ENCODE measurements around the gene AIFM3.

Gene AIFM3

DNA sequence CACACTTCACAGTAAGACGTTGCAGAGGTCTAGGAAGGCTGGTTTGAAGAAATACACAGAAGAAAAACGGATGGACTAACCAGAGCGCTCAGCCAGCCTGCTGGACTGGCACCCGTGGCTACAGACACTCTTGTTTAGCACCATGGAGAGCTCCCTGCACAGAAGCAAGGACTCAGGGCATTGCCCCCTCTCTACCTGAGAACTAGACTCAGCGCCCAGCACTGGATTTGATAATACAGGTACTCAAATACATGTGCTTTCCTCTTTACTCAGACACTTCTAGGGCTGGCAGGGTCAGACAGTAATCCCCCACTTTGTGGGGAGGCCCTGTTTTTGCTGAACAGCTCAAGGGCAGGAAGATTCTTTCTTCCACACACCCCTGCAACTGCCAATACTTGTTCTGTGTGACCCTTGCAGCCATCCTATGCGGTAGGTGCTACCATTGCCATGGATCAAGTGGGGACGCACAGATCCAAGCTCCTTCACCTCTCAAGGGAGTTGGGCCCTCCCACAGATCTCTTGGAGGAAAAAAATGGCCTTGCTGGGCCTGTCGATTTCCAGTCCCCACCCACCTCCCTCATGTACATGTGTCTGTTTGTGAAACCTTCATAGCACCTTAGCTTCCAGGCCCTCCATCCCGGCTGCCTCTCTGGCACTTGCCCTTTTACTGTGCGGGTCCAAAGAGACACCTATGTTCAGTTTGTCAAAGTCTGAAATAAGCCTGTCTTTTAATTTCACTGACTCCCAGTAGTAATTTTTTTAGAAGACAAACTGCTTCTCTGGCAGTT lies 42.8 kb downstream of the AIFM3 start:
- Histone ChIP-seq H3K27ac (ENCODE audit: low read length) (no peak overlapping the region), H3K9me3 (replicated peaks; ENCODE audit: insufficient read depth, low read length) (no peaks in the 10 kb centered on the region), H3K36me3 (replicated peaks; ENCODE audit: insufficient read depth, low read length) (no peaks in the 10 kb centered on the region), H4K20me1 (ENCODE audit: insufficient read depth, low read length) (no peaks in the 10 kb centered on the region), H3K4me1 (ENCODE audit: low read length) (no peaks in the 10 kb centered on the region; the same call in 1 of the 2 replicates), H3K27me3 (replicated peaks; ENCODE audit: insufficient read depth, low read length) (peaks cover 47% of the 10 kb centered on the region), H3K9me2 (replicated peaks; ENCODE audit: insufficient read depth, low read length) (no peaks in the 10 kb centered on the region), H3K4me2 (ENCODE audit: low read depth, low read length) (no peak overlapping the region), H2AFZ (ENCODE audit: low read length) (no peak overlapping the region), H3F3A (ENCODE audit: insufficient read depth, low read length) (no peaks in the 10 kb centered on the region), H3K79me2 (ENCODE audit: low read length) (no peaks in the 10 kb centered on the region), H3K4me3 (ENCODE audit: low read length) (no peak overlapping the region), H3K9ac (ENCODE audit: low read length) (no peak overlapping the region)
- TF ChIP-seq, protein P1, sequence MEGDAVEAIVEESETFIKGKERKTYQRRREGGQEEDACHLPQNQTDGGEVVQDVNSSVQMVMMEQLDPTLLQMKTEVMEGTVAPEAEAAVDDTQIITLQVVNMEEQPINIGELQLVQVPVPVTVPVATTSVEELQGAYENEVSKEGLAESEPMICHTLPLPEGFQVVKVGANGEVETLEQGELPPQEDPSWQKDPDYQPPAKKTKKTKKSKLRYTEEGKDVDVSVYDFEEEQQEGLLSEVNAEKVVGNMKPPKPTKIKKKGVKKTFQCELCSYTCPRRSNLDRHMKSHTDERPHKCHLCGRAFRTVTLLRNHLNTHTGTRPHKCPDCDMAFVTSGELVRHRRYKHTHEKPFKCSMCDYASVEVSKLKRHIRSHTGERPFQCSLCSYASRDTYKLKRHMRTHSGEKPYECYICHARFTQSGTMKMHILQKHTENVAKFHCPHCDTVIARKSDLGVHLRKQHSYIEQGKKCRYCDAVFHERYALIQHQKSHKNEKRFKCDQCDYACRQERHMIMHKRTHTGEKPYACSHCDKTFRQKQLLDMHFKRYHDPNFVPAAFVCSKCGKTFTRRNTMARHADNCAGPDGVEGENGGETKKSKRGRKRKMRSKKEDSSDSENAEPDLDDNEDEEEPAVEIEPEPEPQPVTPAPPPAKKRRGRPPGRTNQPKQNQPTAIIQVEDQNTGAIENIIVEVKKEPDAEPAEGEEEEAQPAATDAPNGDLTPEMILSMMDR (IDR thresholded peaks at IDR 0.05; ENCODE audit: low read length): no peak
- TF ChIP-seq EZH2phosphoT487 (IDR thresholded peaks at IDR 0.05; ENCODE audit: low read length): no peak
- TF ChIP-seq EZH2 (optimal IDR thresholded peaks at IDR 0.05; ENCODE audit: low read depth, low read length): no peak
- DNase-seq: peak; percentile 66

DNA sequence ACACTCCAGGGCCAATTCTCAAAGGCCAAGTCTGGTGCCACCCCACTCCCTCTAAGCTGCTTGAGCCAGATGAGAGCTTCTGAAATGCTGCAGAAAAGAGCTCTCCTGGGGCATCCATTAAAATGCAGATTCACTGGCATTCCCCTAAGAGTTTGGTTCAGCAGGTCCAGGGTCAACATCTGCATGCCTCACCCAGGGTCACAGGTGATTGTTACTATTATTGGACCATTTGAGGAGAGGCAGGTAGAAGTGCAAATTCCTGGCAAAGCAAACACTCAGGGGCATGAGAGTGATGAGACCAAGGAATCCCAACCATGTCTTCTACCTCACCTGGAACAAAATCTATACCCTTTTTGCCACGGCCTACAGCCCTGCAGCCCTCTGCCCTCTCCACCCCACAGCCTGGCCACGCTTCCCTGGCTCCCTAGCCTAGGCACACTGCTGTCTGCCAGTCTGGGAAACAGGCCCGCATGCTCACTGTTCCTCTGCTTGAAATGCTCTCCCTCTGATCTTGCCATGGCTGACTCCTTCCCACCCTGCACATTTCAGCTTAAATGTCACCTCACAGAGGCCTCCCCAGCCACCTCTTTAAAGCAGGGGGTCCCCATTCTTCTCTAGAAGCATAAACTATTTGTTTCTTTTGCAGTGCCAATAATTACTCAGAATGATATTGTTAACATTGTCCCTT lies 43.5 kb downstream of the AIFM3 start:
- no peak overlapping the region for H2AFZ ChIP-seq (ENCODE audit: low read length)
- no peaks in the 10 kb centered on the region for H3K9me2 ChIP-seq (replicated peaks; ENCODE audit: insufficient read depth, low read length)
- H3K9me3 ChIP-seq (replicated peaks; ENCODE audit: insufficient read depth, low read length): no peaks in the 10 kb centered on the region
- no peak overlapping the region for H3K4me2 ChIP-seq (ENCODE audit: low read depth, low read length)
- peaks cover 51% of the 10 kb centered on the region for H3K27me3 ChIP-seq (replicated peaks; ENCODE audit: insufficient read depth, low read length)
- DNase-seq: no peak
- no peak overlapping the region for H3K27ac ChIP-seq (ENCODE audit: low read length)
- H3K9ac ChIP-seq (ENCODE audit: low read length): no peak overlapping the region
- H4K20me1 ChIP-seq (ENCODE audit: insufficient read depth, low read length): no peaks in the 10 kb centered on the region
- no peaks in the 10 kb centered on the region for H3F3A ChIP-seq (ENCODE audit: insufficient read depth, low read length)
- no peaks in the 10 kb centered on the region for H3K36me3 ChIP-seq (replicated peaks; ENCODE audit: insufficient read depth, low read length)
- no peak for TF ChIP-seq EZH2 (optimal IDR thresholded peaks at IDR 0.05; ENCODE audit: low read depth, low read length)
- TF ChIP-seq, protein P1 (IDR thresholded peaks at IDR 0.05; ENCODE audit: low read length): no peak
- no peak for TF ChIP-seq EZH2phosphoT487 (IDR thresholded peaks at IDR 0.05; ENCODE audit: low read length)
- no peaks in the 10 kb centered on the region; the same call in 1 of the 2 replicates for H3K4me1 ChIP-seq (ENCODE audit: low read length)
- H3K79me2 ChIP-seq (ENCODE audit: low read length): no peaks in the 10 kb centered on the region
- no peak overlapping the region for H3K4me3 ChIP-seq (ENCODE audit: low read length)

DNA sequence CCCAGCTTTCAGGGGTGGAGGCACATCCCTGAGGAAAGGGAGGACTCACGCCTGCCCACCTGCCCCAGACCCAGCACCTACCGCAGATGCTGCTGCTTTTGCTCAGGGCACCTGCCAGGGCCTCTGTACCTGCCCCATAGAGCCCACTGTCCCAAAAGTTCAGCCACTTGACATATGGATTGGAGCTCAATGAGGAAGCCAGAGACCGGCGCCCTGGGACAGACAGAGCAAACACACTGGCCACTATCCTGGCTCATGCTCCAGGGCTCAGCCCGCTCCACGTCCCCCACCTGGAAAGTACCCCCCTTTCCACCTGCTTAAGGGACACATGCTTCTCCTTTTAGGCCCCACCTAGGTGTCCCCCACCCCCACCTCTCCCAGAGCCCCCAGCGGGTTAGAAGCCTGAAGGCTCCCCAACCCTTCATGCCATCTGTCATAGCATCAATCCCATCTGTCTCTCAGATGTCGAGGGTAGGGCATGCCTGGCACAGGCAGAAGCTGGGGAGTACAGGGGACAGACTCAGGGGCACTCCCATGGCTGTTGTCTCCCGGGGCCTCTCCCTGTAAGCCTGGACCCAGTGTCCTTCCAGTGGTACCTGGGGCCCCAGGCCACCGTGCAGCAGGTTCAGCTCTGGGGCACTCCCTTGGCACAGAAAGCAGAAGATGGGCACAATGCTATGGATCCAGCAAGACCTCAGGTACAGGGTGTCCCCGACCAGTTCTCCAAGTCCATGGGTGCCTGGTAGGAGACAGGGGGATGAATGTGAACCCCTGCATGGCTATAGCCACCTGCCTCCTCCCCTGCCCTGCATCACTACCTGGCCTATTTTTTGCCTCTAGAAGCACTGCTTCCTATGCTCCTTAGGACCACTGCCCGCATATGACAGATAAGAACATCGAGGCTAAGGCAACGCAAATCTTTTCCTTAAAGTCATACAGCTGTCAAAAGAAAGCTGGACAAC lies 45.7 kb downstream of the AIFM3 start:
- H3K27ac ChIP-seq (ENCODE audit: low read length): no peak overlapping the region
- no peaks in the 10 kb centered on the region for H3K9me2 ChIP-seq (replicated peaks; ENCODE audit: insufficient read depth, low read length)
- H3F3A ChIP-seq (ENCODE audit: insufficient read depth, low read length): no peaks in the 10 kb centered on the region
- no peak for DNase-seq
- H2AFZ ChIP-seq (ENCODE audit: low read length): no peak overlapping the region
- no peaks in the 10 kb centered on the region for H3K79me2 ChIP-seq (ENCODE audit: low read length)
- H3K4me1 ChIP-seq (ENCODE audit: low read length): no peaks in the 10 kb centered on the region; the same call in 1 of the 2 replicates
- TF ChIP-seq, protein P1 (IDR thresholded peaks at IDR 0.05; ENCODE audit: low read length): no peak
- no peak for TF ChIP-seq EZH2 (optimal IDR thresholded peaks at IDR 0.05; ENCODE audit: low read depth, low read length)
- no peak for TF ChIP-seq EZH2phosphoT487 (IDR thresholded peaks at IDR 0.05; ENCODE audit: low read length)
- H3K4me3 ChIP-seq (ENCODE audit: low read length): no peak overlapping the region
- H3K9me3 ChIP-seq (replicated peaks; ENCODE audit: insufficient read depth, low read length): no peaks in the 10 kb centered on the region
- H3K36me3 ChIP-seq (replicated peaks; ENCODE audit: insufficient read depth, low read length): no peaks in the 10 kb centered on the region
- H3K9ac ChIP-seq (ENCODE audit: low read length): no peak overlapping the region
- no peak overlapping the region for H3K4me2 ChIP-seq (ENCODE audit: low read depth, low read length)
- peaks cover 51% of the 10 kb centered on the region for H3K27me3 ChIP-seq (replicated peaks; ENCODE audit: insufficient read depth, low read length)
- no peaks in the 10 kb centered on the region for H4K20me1 ChIP-seq (ENCODE audit: insufficient read depth, low read length)

All from MM.1S (cell line).